HG02884 (cell line): ENCODE data around the gene L3MBTL4.
"Not testable (repeated sequence)": the region's sequence is repeated elsewhere in the genome, so short reads cannot be mapped to it uniquely, and the experiment has no call there.

Experiments
- ATAC-seq: cut with Tn5 transposase; IDR thresholded peaks from one replicate; pipeline ENCODE4 v1.9.1; 2021; ENCODE audit warnings: mild to moderate bottlenecking, moderate library complexity; ENCODE audit not compliant: unreplicated experiment

The L3MBTL4 gene

GRCh38 chr18:6315517-6316331 lies 99.0 kb downstream of the L3MBTL4 start:
- ATAC-seq = no peak

GRCh38 chr18:6313415-6313814 lies 101.3 kb downstream of the L3MBTL4 start:
- ATAC-seq = no peak

GRCh38 chr18:6311456-6312215 lies 103.1 kb downstream of the L3MBTL4 start:
- ATAC-seq = no peak

- ATAC-seq = no peak
These were observed 104.0 kb downstream of the L3MBTL4 start for GRCh38 chr18:6310714-6311113.

- no peak for ATAC-seq
These were observed 116.8 kb downstream of the L3MBTL4 start for GRCh38 chr18:6297875-6298274.

- no peak for ATAC-seq
These were observed 120.4 kb downstream of the L3MBTL4 start for GRCh38 chr18:6294148-6294784.

- no peak for ATAC-seq
These were observed 124.9 kb downstream of the L3MBTL4 start for GRCh38 chr18:6289843-6290242.

GRCh38 chr18:6286585-6286984 lies 128.1 kb downstream of the L3MBTL4 start:
- no peak for ATAC-seq

GRCh38 chr18:6284761-6285160 lies 129.9 kb downstream of the L3MBTL4 start:
- ATAC-seq = no peak

- ATAC-seq = no peak
These were observed 130.4 kb downstream of the L3MBTL4 start for GRCh38 chr18:6284300-6284699.

GRCh38 chr18:6281874-6282273 lies 132.8 kb downstream of the L3MBTL4 start:
- no peak for ATAC-seq

GRCh38 chr18:6280211-6280743 lies 134.4 kb downstream of the L3MBTL4 start:
- no peak for ATAC-seq

- ATAC-seq = no peak
These were observed 135.4 kb downstream of the L3MBTL4 start for GRCh38 chr18:6279308-6279707.

- ATAC-seq = no peak
These were observed 141.3 kb downstream of the L3MBTL4 start for GRCh38 chr18:6273423-6273822.

- ATAC-seq = not testable (repeated sequence)
These were observed 142.6 kb downstream of the L3MBTL4 start for GRCh38 chr18:6272144-6272543.

GRCh38 chr18:6271585-6271984 lies 143.1 kb downstream of the L3MBTL4 start:
- ATAC-seq = no peak

- ATAC-seq = peak; percentile 82
These were observed 143.9 kb downstream of the L3MBTL4 start for GRCh38 chr18:6270771-6271216.

GRCh38 chr18:6269660-6270332 lies 144.9 kb downstream of the L3MBTL4 start:
- ATAC-seq = no peak

- no peak for ATAC-seq
These were observed 148.5 kb downstream of the L3MBTL4 start for GRCh38 chr18:6266212-6266611.

- no peak for ATAC-seq
These were observed 152.8 kb downstream of the L3MBTL4 start for GRCh38 chr18:6261938-6262337.

GRCh38 chr18:6259324-6259723 lies 155.4 kb downstream of the L3MBTL4 start:
- not testable (repeated sequence) for ATAC-seq
